Loucy (cell line): ENCODE data around the gene LONP1.

Experiments
- H2AFZ ChIP-seq: fragments of 200-600 bp; sonication (generic); 2 replicates; pipeline ENCODE4 v1.6.0; 2016; ENCODE audit warnings: antibody characterized with exemption, mild to moderate bottlenecking, low read length, moderate library complexity
- H3F3A ChIP-seq: fragments of 200-600 bp; 2 replicates; pipeline ENCODE4 v1.6.0; 2016; ENCODE audit warnings: antibody characterized with exemption, low read depth, mild to moderate bottlenecking
- H3K27me3 ChIP-seq: fragments of 200-600 bp; sonication (generic); 2 replicates; pipeline ENCODE4 v1.6.1; 2014; ENCODE audit warnings: low read length, mild to moderate bottlenecking; ENCODE audit not compliant: insufficient read depth, poor library complexity, severe bottlenecking
- H3K36me3 ChIP-seq: fragments of 200-600 bp; sonication (generic); 2 replicates; pipeline ENCODE4 v1.6.1; 2016; ENCODE audit warnings: low read length; ENCODE audit not compliant: insufficient read depth
- H3K4me1 ChIP-seq: fragments of 200-600 bp; sonication (generic); 2 replicates; pipeline ENCODE4 v1.5.1; 2014; ENCODE audit warnings: low read length, mild to moderate bottlenecking; ENCODE audit not compliant: insufficient read depth, poor library complexity, severe bottlenecking
- H3K4me2 ChIP-seq: fragments of 200-600 bp; sonication (generic); 2 replicates; pipeline ENCODE4 v1.6.0; 2014; ENCODE audit warnings: antibody characterized with exemption, low read length, low read depth, mild to moderate bottlenecking; ENCODE audit not compliant: poor library complexity, severe bottlenecking
- H3K4me3 ChIP-seq: fragments of 200-600 bp; sonication (generic); 2 replicates; pipeline ENCODE4 v1.5.1; 2014; ENCODE audit warnings: low read length, mild to moderate bottlenecking, mixed read lengths; ENCODE audit not compliant: poor library complexity, severe bottlenecking
- H3K79me2 ChIP-seq: fragments of 200-600 bp; sonication (generic); 2 replicates; pipeline ENCODE4 v1.6.1; 2014; ENCODE audit warnings: low read length; ENCODE audit not compliant: insufficient read depth
- H3K9ac ChIP-seq: fragments of 200-600 bp; sonication (generic); 2 replicates; pipeline ENCODE4 v1.6.0; 2014; ENCODE audit warnings: mild to moderate bottlenecking, low read depth, low read length, moderate library complexity; ENCODE audit not compliant: poor library complexity, severe bottlenecking
- H3K9me2 ChIP-seq: fragments of 200-600 bp; sonication (generic); replicated peaks from 2 replicates; pipeline ENCODE4 v1.6.1; 2016; ENCODE audit warnings: low read depth, low read length, mixed read lengths
- H3K9me3 ChIP-seq: fragments of 200-600 bp; sonication (generic); 2 replicates; pipeline ENCODE4 v1.6.1; 2014; ENCODE audit warnings: mild to moderate bottlenecking, antibody characterized with exemption, low read length, low read depth; ENCODE audit not compliant: insufficient read depth
- H4K20me1 ChIP-seq: fragments of 200-600 bp; sonication (generic); 2 replicates; pipeline ENCODE4 v1.6.0; 2014; ENCODE audit warnings: antibody characterized with exemption, low read length, mild to moderate bottlenecking; ENCODE audit not compliant: insufficient read depth, poor library complexity, severe bottlenecking
- CTCF ChIP-seq: fragments of 200-600 bp; sonication (generic); conservative IDR thresholded peaks from 2 replicates; pipeline ENCODE4 v1.5.1; 2014; ENCODE audit warnings: mild to moderate bottlenecking, antibody characterized with exemption, low read length
- EZH2phosphoT487 ChIP-seq: fragments of 200-600 bp; IDR thresholded peaks from 2 replicates; pipeline ENCODE4 v1.6.1; 2018; ENCODE audit warnings: antibody characterized with exemption, mild to moderate bottlenecking, moderate library complexity, borderline replicate concordance

LONP1 gene

GRCh38 chr19:5665781-5666513 is 54.0 kb downstream of the LONP1 start:
- no peaks in the 10 kb centered on the region for H3K9me2 ChIP-seq
- H3K4me1 ChIP-seq = no peaks in the 10 kb centered on the region
- H2AFZ ChIP-seq = no peak overlapping the region
- no peaks in the 10 kb centered on the region for H3K9me3 ChIP-seq
- H3K36me3 ChIP-seq = peaks cover 83% of the 10 kb centered on the region
- H4K20me1 ChIP-seq = no peaks in the 10 kb centered on the region
- no peak overlapping the region for H3K4me2 ChIP-seq
- no peaks in the 10 kb centered on the region for H3K27me3 ChIP-seq
- no peak for TF ChIP-seq EZH2phosphoT487
- no peak overlapping the region for H3K9ac ChIP-seq
- H3K79me2 ChIP-seq = no peaks in the 10 kb centered on the region
- H3K4me3 ChIP-seq = no peak overlapping the region
- no peaks in the 10 kb centered on the region for H3F3A ChIP-seq

GRCh38 chr19:5664515-5664914 is 55.4 kb downstream of the LONP1 start:
- H2AFZ ChIP-seq = no peak overlapping the region
- no peak overlapping the region for H3K4me3 ChIP-seq
- no peaks in the 10 kb centered on the region for H3K79me2 ChIP-seq
- no peak overlapping the region for H3K9ac ChIP-seq
- no peak for TF ChIP-seq EZH2phosphoT487
- no peak for TF ChIP-seq CTCF
- H3K36me3 ChIP-seq = peaks cover 91% of the 10 kb centered on the region
- H3K9me2 ChIP-seq = no peaks in the 10 kb centered on the region
- H3F3A ChIP-seq = no peaks in the 10 kb centered on the region
- no peaks in the 10 kb centered on the region for H3K9me3 ChIP-seq
- H4K20me1 ChIP-seq = no peaks in the 10 kb centered on the region
- H3K27me3 ChIP-seq = no peaks in the 10 kb centered on the region
- no peak overlapping the region for H3K4me2 ChIP-seq
- H3K4me1 ChIP-seq = no peaks in the 10 kb centered on the region

- Histone ChIP-seq H3K4me1 (no peaks in the 10 kb centered on the region), H3K9me2 (no peaks in the 10 kb centered on the region), H3K9me3 (no peaks in the 10 kb centered on the region), H3F3A (no peaks in the 10 kb centered on the region), H2AFZ (no peak overlapping the region), H3K36me3 (peaks cover 91% of the 10 kb centered on the region), H3K27me3 (no peaks in the 10 kb centered on the region), H3K4me3 (no peak overlapping the region), H3K9ac (no peak overlapping the region), H3K4me2 (no peak overlapping the region), H3K79me2 (no peaks in the 10 kb centered on the region), H4K20me1 (no peaks in the 10 kb centered on the region)
- TF ChIP-seq CTCF (no peak), EZH2phosphoT487 (no peak)
These were observed 56.0 kb downstream of the LONP1 start for GRCh38 chr19:5663904-5664303.

- H2AFZ ChIP-seq = no peak overlapping the region
- no peaks in the 10 kb centered on the region for H3K4me1 ChIP-seq
- no peaks in the 10 kb centered on the region for H4K20me1 ChIP-seq
- no peaks in the 10 kb centered on the region for H3K79me2 ChIP-seq
- peaks cover 88% of the 10 kb centered on the region for H3K36me3 ChIP-seq
- H3F3A ChIP-seq = no peaks in the 10 kb centered on the region
- no peak overlapping the region for H3K9ac ChIP-seq
- H3K27me3 ChIP-seq = no peaks in the 10 kb centered on the region
- H3K4me2 ChIP-seq = no peak overlapping the region
- no peaks in the 10 kb centered on the region for H3K9me3 ChIP-seq
- TF ChIP-seq EZH2phosphoT487 = no peak
- TF ChIP-seq CTCF = no peak
- no peaks in the 10 kb centered on the region for H3K9me2 ChIP-seq
- no peak overlapping the region for H3K4me3 ChIP-seq
These were observed 58.5 kb downstream of the LONP1 start for GRCh38 chr19:5661483-5661882.
